ENCODE results near the gene ATG5.

DNA sequence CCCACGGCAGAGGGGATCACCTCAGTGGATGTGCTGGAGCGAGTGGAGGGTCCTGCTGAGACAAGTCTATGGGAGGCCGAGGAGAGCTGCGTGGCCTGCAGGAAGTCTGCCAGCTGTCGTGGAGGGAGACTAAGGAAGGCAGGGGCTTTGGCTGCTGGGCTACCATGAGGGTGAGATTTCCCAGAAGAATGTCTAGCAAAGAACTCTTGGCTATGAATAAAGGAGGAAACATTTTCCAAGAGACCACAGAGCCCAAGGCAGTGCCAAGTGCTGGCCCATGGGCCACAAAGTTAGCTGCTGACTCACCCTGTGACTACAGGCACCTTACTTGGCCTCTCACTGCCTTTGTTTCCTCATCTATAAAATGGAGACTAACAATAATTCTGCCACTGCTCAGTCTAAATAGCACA is 166.0 kb downstream of the ATG5 start:
- TF ChIP-seq ETS1 (IDR thresholded peaks at IDR 0.05) (no peak), EZH2phosphoT487 (IDR thresholded peaks at IDR 0.05; ENCODE audit: unreplicated experiment) (no peak), EZH2 (IDR thresholded peaks at IDR 0.05; ENCODE audit: low read depth, unreplicated experiment) (no peak), CTCF (conservative IDR thresholded peaks at IDR 0.05; ENCODE audit: low read depth in 2 of 2) (no peak), REST (IDR thresholded peaks at IDR 0.05; ENCODE audit: unreplicated experiment) (no peak), POLR2AphosphoS5 (IDR thresholded peaks at IDR 0.05; ENCODE audit: low read depth) (no peak)
